ENCODE measurements around the gene MISFA. TPM values are rescaled to one million over a fixed set of nuclear protein-coding genes. Genes with fewer than 3 reads are reported as not detected.

MISFA gene
- total and polyA plus RNA-seq, 8 donors, result 0.63 to 4.1 (median 1.4) TPM

GRCh38 chr11:18575361-18575760, 24.2 kb upstream of the MISFA start:
- H3K27me3 ChIP-seq, result no peaks in the 10 kb centered on the region
- H3K36me3 ChIP-seq, result peaks cover 0 to 10% (median 0%) of the 10 kb centered on the region in 3 donors
- no peak overlapping the region for H3K27ac ChIP-seq
- H3K4me1 ChIP-seq, result no peaks in the 10 kb centered on the region
- ATAC-seq, result no peak
- no peaks in the 10 kb centered on the region for H3K9me3 ChIP-seq
- WGBS, 2 donors, result 29 to 37% methylated on average over 1 of the region's 1 CpG
- no peak overlapping the region for H3K4me3 ChIP-seq
- TF ChIP-seq CTCF (IDR thresholded peaks at IDR 0.05), result no peak
- no peak for DNase-seq
- no peak for FAIRE-seq
- intact Hi-C loops (cut with DNase I), result no loop called here

DNA sequence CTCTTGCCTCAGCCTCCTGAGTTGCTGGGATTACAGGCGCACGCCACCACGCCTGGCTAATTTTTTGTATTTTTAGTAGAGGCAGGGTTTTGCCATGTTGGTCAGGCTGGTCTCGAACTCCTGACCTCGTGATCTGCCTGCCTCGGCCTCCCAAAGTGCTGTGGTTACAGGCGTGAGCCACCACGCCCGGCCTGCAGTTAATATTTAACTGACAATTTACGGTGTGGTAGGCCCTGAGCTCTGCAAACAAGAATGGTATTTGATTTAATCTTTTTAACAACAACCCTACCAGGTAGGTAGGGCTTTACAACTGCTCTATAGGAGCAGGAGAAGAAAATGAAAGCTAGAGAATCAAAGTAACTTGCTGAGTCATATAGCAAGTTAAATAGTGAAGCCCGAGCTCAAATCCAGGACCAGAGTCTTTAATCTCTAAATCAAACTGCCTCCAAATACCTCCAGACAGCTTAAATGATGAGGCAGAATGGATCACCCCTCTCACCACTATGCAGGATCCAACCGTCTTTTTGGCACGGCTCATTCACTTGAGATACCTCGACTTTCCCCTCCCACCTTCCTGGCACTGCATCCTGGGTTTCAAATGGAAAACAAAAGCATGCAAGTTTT, 20.5 kb upstream of the MISFA start:
- DNase-seq, result no peak

DNA sequence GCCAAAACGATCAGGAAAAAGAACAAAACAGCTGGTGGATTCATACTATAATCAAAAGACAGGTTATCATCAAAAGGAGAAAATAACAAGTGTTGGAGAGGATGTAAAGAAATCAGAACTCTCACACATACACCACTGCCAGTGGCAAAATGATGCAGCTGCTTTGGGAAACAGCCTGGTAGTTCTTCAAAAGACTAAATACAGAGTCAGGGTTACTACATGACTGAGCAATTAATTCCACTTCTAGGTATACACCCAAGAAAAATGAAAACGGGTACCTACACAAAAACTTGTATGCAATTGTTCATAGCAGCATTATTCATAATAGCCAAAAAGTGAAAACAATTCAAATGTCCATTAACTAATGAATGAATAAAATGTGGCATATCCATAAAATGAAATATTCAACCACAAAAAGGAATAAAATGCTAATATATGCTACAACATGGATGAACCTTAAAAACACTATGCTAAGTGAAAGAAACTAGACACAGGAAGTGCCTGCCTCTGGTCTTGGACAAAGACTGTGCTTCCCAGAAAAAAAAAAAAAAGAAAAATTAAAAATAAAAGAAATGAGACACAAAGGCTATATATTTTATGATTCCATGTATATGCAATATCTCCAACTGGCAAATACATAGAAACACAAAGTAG, 19.3 kb upstream of the MISFA start:
- no peaks in the 10 kb centered on the region for H3K27me3 ChIP-seq
- DNase-seq (no peak), FAIRE-seq (no peak), ATAC-seq (no peak)
- intact Hi-C loops (cut with DNase I), result no loop called here
- 72 to 79% methylated on average over 2 of the region's 2 CpGs for WGBS, 2 donors
- H3K27ac ChIP-seq, result no peak overlapping the region
- no peaks in the 10 kb centered on the region for H3K4me1 ChIP-seq
- TF ChIP-seq CTCF (IDR thresholded peaks at IDR 0.05), result no peak
- peaks cover 0 to 1% (median 0%) of the 10 kb centered on the region in 3 donors for H3K36me3 ChIP-seq
- no peaks in the 10 kb centered on the region for H3K9me3 ChIP-seq
- H3K4me3 ChIP-seq, result no peak overlapping the region

More for the DNA sequence above, 20.5 kb upstream of the MISFA start:
- FAIRE-seq (no peak), ATAC-seq (peak in 1 of 4 donors; percentile 25)
- Histone ChIP-seq H3K27ac (no peak overlapping the region), H3K9me3 (no peaks in the 10 kb centered on the region), H3K4me3 (no peak overlapping the region), H3K4me1 (no peaks in the 10 kb centered on the region), H3K27me3 (no peaks in the 10 kb centered on the region), H3K36me3 (peaks cover 0 to 6% (median 0%) of the 10 kb centered on the region in 3 donors)
- 84 to 85% methylated on average over 14 of the region's 14 CpGs for WGBS, 2 donors
- TF ChIP-seq CTCF (IDR thresholded peaks at IDR 0.05), result no peak
- intact Hi-C loops (cut with DNase I), result no loop called here

GRCh38 chr11:18581825-18582224, 17.8 kb upstream of the MISFA start:
- no peaks in the 10 kb centered on the region for H3K36me3 ChIP-seq
- intact Hi-C loops (cut with DNase I), result no loop called here
- DNase-seq (no peak), FAIRE-seq (no peak), ATAC-seq (no peak)
- no peaks in the 10 kb centered on the region for H3K4me1 ChIP-seq
- no peak for TF ChIP-seq CTCF (IDR thresholded peaks at IDR 0.05)
- H3K27ac ChIP-seq, result no peak overlapping the region
- 82 to 96% methylated on average over 1 of the region's 1 CpG for WGBS, 2 donors
- H3K9me3 ChIP-seq, result no peaks in the 10 kb centered on the region
- no peak overlapping the region for H3K4me3 ChIP-seq
- no peaks in the 10 kb centered on the region for H3K27me3 ChIP-seq
